Parathyroid adenoma (tissue), 2 donors: ENCODE results near the gene IL3.

Experiments
- H2AFZ ChIP-seq: fragments of 300-600 bp; sonication (generic); one replicate; pipeline ENCODE4 v1.7.0; 2017; ENCODE audit warnings: antibody characterized with exemption, mild to moderate bottlenecking
- H3K27ac ChIP-seq: fragments of 300-600 bp; sonication (generic); one replicate; pipeline ENCODE4 v1.7.0; 2017
- H3K27me3 ChIP-seq: fragments of 300-600 bp; sonication (generic); one replicate; pipeline ENCODE4 v1.7.0; 2017; ENCODE audit warnings: low read length; ENCODE audit not compliant: control insufficient read depth, insufficient read depth
- H3K36me3 ChIP-seq: fragments of 300-600 bp; sonication (generic); one replicate; pipeline ENCODE4 v1.7.0; 2017; ENCODE audit warnings: low read length; ENCODE audit not compliant: control insufficient read depth, insufficient read depth
- H3K4me1 ChIP-seq: fragments of 300-600 bp; sonication (generic); one replicate; pipeline ENCODE4 v1.7.0; 2017; ENCODE audit warnings: control low read depth
- H3K4me2 ChIP-seq: fragments of 300-600 bp; sonication (generic); one replicate; pipeline ENCODE4 v1.7.0; 2017; ENCODE audit warnings: low read length
- H3K4me3 ChIP-seq: fragments of 300-600 bp; sonication (generic); one replicate; pipeline ENCODE4 v1.7.0; 2017; ENCODE audit warnings: low read depth, low read length
- H3K79me2 ChIP-seq: fragments of 300-600 bp; sonication (generic); one replicate; pipeline ENCODE4 v1.7.0; 2017; ENCODE audit warnings: control low read depth
- H3K9ac ChIP-seq: fragments of 300-600 bp; sonication (generic); one replicate; pipeline ENCODE4 v1.7.0; 2017; ENCODE audit warnings: mild to moderate bottlenecking
- H3K9me3 ChIP-seq: fragments of 300-600 bp; sonication (generic); one replicate; pipeline ENCODE4 v1.7.0; 2017; ENCODE audit warnings: low read length; ENCODE audit not compliant: control insufficient read depth
- TF ChIP-seq, protein P1 (sequence below): fragments of 300-600 bp; sonication (generic); IDR thresholded peaks from one replicate; pipeline ENCODE4 v1.7.0; 2017; ENCODE audit warnings: antibody characterized with exemption, mild to moderate bottlenecking
- donor health status: primary hyperparathyroidism.

IL3 gene

DNA sequence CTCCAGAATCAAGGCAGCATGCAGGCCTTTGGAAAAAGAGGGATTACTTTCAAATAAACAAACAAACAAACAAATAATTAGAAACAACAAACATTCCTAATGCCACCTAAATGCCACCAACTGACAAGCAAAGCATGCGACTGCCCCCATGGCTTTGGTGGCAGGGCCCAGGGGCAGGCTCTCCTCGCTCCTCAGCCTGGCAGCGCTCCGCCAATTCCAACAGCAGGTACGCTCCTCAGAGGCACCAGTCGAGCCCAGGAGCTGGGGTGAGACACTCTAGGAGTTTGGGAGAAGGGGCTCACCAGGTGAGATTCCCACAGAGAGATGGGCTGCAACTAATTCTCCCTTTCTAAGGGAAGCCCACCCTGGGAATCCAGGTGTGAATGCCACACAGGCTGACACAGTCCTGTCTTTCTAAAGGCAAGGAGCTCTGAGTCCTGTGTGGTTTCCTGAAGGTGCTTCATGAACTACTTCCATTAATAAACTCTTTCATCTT is 41.0 kb downstream of the IL3 start:
- Histone ChIP-seq H3K36me3 (no peaks in the 10 kb centered on the region), H3K4me1 (no peaks in the 10 kb centered on the region), H3K27me3 (no peaks in the 10 kb centered on the region), H3K4me3 (no peak overlapping the region), H2AFZ (no peak overlapping the region), H3K9me3 (no peaks in the 10 kb centered on the region), H3K27ac (no peak overlapping the region), H3K9ac (no peak overlapping the region), H3K4me2 (no peak overlapping the region), H3K79me2 (no peaks in the 10 kb centered on the region)
- TF ChIP-seq, protein P1, sequence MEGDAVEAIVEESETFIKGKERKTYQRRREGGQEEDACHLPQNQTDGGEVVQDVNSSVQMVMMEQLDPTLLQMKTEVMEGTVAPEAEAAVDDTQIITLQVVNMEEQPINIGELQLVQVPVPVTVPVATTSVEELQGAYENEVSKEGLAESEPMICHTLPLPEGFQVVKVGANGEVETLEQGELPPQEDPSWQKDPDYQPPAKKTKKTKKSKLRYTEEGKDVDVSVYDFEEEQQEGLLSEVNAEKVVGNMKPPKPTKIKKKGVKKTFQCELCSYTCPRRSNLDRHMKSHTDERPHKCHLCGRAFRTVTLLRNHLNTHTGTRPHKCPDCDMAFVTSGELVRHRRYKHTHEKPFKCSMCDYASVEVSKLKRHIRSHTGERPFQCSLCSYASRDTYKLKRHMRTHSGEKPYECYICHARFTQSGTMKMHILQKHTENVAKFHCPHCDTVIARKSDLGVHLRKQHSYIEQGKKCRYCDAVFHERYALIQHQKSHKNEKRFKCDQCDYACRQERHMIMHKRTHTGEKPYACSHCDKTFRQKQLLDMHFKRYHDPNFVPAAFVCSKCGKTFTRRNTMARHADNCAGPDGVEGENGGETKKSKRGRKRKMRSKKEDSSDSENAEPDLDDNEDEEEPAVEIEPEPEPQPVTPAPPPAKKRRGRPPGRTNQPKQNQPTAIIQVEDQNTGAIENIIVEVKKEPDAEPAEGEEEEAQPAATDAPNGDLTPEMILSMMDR = no peak

DNA sequence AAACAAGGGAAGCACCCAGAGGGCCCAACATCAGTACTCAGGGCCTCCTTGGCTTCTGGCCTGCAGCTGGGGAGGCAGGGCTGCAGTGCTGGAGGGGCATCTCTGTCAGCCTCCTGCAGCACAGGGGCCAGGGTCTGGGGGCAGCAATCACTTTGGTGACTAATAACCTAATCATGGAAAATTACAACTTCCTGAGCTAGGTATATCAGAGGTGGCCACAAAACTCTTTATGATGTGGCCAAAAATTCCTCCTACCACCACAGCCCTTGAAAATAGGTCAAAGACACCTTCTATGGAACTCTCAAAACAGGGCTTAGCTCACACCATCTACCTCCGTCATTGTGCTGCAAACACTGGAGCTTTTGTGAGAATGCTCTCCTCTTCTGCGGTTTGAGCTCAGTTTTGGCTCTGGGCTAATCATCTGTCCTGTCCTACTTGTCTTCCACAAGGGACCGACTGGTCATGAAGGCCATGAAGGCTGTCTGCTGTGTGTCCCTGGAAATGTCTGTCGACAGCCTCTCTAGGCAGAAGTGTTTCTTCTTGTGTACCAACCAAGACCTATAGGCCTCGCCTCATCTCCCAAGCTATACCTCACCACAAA is 41.7 kb downstream of the IL3 start:
- no peak overlapping the region for H2AFZ ChIP-seq
- H3K79me2 ChIP-seq = no peaks in the 10 kb centered on the region
- TF ChIP-seq, protein P1 = no peak
- H3K27me3 ChIP-seq = no peaks in the 10 kb centered on the region
- H3K36me3 ChIP-seq = no peaks in the 10 kb centered on the region
- H3K4me2 ChIP-seq = no peak overlapping the region
- H3K4me3 ChIP-seq = no peak overlapping the region
- H3K4me1 ChIP-seq = no peaks in the 10 kb centered on the region
- H3K27ac ChIP-seq = no peak overlapping the region
- H3K9ac ChIP-seq = no peak overlapping the region
- H3K9me3 ChIP-seq = no peaks in the 10 kb centered on the region

DNA sequence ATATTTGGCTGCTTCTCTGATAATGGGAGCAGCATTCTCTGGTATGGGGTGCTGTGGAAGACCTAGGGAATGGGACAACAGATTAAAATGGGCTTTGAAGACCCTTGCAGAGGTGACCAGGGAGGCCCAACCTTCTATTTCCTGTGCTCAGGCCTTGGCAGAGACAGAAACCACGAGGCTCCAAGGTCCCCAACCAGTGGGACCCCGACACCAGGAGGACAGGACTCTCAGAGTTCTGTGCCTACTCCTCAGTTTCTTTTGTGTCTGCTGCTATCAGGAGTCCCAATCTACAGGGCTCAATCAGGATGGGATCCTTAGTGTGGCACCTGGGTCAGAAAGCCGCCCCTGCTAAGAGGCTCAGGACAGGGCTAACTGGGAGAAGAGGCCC is 42.5 kb downstream of the IL3 start:
- Histone ChIP-seq H3K4me1 (no peaks in the 10 kb centered on the region), H3K79me2 (no peaks in the 10 kb centered on the region), H3K9me3 (no peaks in the 10 kb centered on the region), H3K36me3 (no peaks in the 10 kb centered on the region), H3K4me2 (no peak overlapping the region), H3K27ac (no peak overlapping the region), H3K27me3 (no peaks in the 10 kb centered on the region), H2AFZ (no peak overlapping the region), H3K9ac (no peak overlapping the region), H3K4me3 (no peak overlapping the region)
- TF ChIP-seq, protein P1 = no peak

DNA sequence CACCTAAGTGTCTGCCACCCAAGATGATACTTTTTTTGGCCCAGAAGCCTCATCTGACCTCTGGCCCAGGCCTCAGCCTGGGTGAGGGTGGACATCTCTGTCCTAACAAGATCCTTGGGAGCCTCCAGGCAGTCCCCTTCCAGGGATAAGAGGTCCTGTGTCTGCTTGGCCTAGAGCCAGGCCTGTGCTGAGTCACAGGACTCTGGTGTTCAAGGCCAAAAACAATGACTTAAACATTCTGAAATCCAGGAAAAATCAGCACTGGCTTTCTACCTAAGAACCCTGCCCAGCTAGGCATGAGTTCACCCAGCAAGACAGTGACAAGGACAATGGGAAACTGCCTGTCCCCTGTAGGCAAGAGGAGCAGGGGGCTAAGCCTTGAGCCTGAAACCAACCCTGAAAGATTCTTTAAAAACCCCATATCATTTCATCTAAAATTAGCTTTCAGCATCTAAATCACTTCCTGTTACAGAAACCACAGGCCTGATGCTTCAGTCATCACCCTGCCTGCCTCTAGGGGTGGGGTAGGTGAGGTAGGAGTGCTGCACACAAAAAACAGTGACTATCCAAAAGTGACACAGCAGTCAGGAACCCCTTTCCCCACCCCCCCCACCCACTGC is 43.0 kb downstream of the IL3 start:
- H3K27ac ChIP-seq = no peak overlapping the region
- H3K9ac ChIP-seq = no peak overlapping the region
- H3K9me3 ChIP-seq = no peaks in the 10 kb centered on the region
- no peak overlapping the region for H3K4me2 ChIP-seq
- H3K36me3 ChIP-seq = no peaks in the 10 kb centered on the region
- H2AFZ ChIP-seq = peak overlapping the region; percentile 3
- H3K79me2 ChIP-seq = no peaks in the 10 kb centered on the region
- H3K4me1 ChIP-seq = no peaks in the 10 kb centered on the region
- no peak overlapping the region for H3K4me3 ChIP-seq
- TF ChIP-seq, protein P1 = no peak
- H3K27me3 ChIP-seq = no peaks in the 10 kb centered on the region

DNA sequence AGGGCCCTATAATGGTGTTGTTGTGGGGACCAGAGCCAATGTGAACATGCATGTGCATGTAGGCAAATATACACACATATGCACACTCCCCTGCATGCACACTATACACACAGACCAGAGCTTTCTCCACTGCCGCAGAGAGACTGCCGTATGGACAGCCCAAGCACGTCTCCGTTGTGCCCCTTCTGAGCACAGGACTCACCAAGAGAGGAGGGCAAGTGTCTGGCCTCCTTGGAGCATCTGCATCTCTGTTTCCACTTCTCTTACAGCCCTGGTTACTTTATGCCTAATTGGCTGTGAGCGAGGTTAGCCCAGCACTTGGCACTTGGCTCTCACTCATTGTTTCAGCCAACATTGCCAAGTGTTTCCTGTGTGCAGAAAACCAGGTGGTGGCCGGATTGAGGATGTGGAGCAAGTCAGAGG is 43.5 kb downstream of the IL3 start:
- TF ChIP-seq, protein P1 = no peak
- no peak overlapping the region for H3K4me3 ChIP-seq
- H3K4me1 ChIP-seq = no peaks in the 10 kb centered on the region
- no peaks in the 10 kb centered on the region for H3K79me2 ChIP-seq
- no peaks in the 10 kb centered on the region for H3K36me3 ChIP-seq
- no peak overlapping the region for H3K4me2 ChIP-seq
- H3K9ac ChIP-seq = no peak overlapping the region
- no peak overlapping the region for H3K27ac ChIP-seq
- H3K9me3 ChIP-seq = no peaks in the 10 kb centered on the region
- no peaks in the 10 kb centered on the region for H3K27me3 ChIP-seq
- H2AFZ ChIP-seq = no peak overlapping the region
